ENCODE results near the gene BBOX1. TPM values are rescaled to one million over a fixed set of nuclear protein-coding genes. Genes with fewer than 3 reads are reported as not detected.

Gene BBOX1
- total and polyA plus RNA-seq, 2 of the 8 experiments (the other 6 are each of a cell fraction or from before 2014, with no cell fraction given): not detected

DNA sequence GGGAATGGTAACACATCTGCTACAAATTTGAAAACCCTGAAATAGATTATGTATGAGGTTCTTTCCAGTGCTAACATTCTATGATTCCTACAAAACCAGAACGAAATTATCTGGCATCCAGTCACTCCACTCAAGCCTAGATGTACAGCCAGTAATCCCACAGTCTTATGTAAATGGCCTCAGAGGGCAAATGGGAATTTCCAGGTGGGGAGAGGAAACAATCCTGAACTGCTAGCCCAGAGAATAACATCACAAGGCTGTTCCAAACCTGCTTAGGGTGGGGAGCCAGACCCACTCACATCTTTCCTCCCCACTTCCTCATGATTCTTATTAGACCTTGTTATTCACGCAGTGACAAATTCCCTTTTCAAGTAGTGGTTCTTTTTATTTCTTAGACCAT, 43.2 kb upstream of the BBOX1 start:
- Histone ChIP-seq H3K18ac (ENCODE audit: extremely low read depth, low read length) (no peak overlapping the region), H2BK5ac (ENCODE audit: low read depth, low read length) (no peak overlapping the region), H3K14ac (ENCODE audit: insufficient read length) (no peak overlapping the region), H3K27me3 (replicated peaks in 1 of 4; ENCODE audit: control insufficient read depth in 3 of 4, extremely low read depth in 1 of 4, insufficient read depth in 3 of 4, low read length in 3 of 4) (peaks cover 0 to 10% (median 5%) of the 10 kb centered on the region in 4 experiments; a peak in 3 of 7 replicates), H2BK15ac (ENCODE audit: low read length) (no peak overlapping the region), H3K9ac (replicated peaks in 1 of 4; ENCODE audit: extremely low read depth in 1 of 4, low read depth in 3 of 4, low read length in 3 of 4) (no peak overlapping the region), H4K8ac (ENCODE audit: extremely low read depth, insufficient read depth, low read length) (no peak overlapping the region), H3K23ac (ENCODE audit: insufficient read length) (no peak overlapping the region), H2BK120ac (replicated peaks; ENCODE audit: low read depth, low read length) (no peak overlapping the region), H3K36me3 (ENCODE audit: control insufficient read depth in 2 of 4, insufficient read depth in 4 of 4, low read length in 3 of 4) (no peaks in the 10 kb centered on the region; a peak in 1 of 8 replicates), H3K4me3 (ENCODE audit: extremely low read depth in 1 of 4, insufficient read depth in 2 of 4, low read depth in 3 of 4, low read length in 4 of 4) (no peak overlapping the region), H3K79me1 (ENCODE audit: low read depth, low read length) (no peaks in the 10 kb centered on the region), H3K4me1 (replicated peaks in 1 of 4; ENCODE audit: control insufficient read depth in 3 of 4, insufficient read depth in 4 of 4, low read length in 3 of 4) (peaks cover 0 to 4% (median 0%) of the 10 kb centered on the region in 4 experiments; a peak in 1 of 7 replicates), H2BK20ac (ENCODE audit: low read length) (no peak overlapping the region), H4K20me1 (replicated peaks in 1 of 2; ENCODE audit: control insufficient read depth in 1 of 2, insufficient read depth in 2 of 2, low read length in 2 of 2) (no peaks in the 10 kb centered on the region), H3K9me3 (ENCODE audit: insufficient read depth in 2 of 2, low read depth in 1 of 2, low read length in 1 of 2) (no peaks in the 10 kb centered on the region; a peak in 1 of 4 replicates), H3K79me2 (ENCODE audit: control insufficient read depth in 1 of 2, insufficient read depth in 2 of 2, low read length in 2 of 2) (no peaks in the 10 kb centered on the region), H4K91ac (replicated peaks; ENCODE audit: insufficient read length, low read length) (no peak overlapping the region), H3K27ac (ENCODE audit: low read depth, low read length) (no peak overlapping the region), H4K5ac (ENCODE audit: insufficient read length, low read depth, low read length) (no peak overlapping the region), H3K4me2 (ENCODE audit: insufficient read depth in 1 of 2, low read depth in 2 of 2, low read length in 2 of 2) (no peak overlapping the region), H3K23me2 (ENCODE audit: low read depth, low read length) (peaks cover 5% of the 10 kb centered on the region; the same call in 1 of the 2 replicates), H3K4ac (replicated peaks; ENCODE audit: insufficient read length, low read depth, low read length) (no peak overlapping the region), H2AK5ac (ENCODE audit: low read depth, low read length) (no peak overlapping the region), H2AFZ (ENCODE audit: low read length) (no peak overlapping the region), H2BK12ac (ENCODE audit: low read depth, low read length) (no peak overlapping the region), H3K56ac (replicated peaks; ENCODE audit: insufficient read length, low read depth, low read length) (no peak overlapping the region)
- POLR2A ChIA-PET (ENCODE audit: partially characterized antibody): no interaction called here
- FAIRE-seq (no peak), DNase-seq (ENCODE audit: low read depth in 1 of 2, low spot score in 2 of 2) (no peak)
- WGBS, 2 experiments (ENCODE audit: extremely low coverage in 1 of 2, insufficient coverage in 1 of 2, insufficient read length in 1 of 2, insufficient replicate concordance in 2 of 2, low coverage in 1 of 2, low lambda C conversion rate in 2 of 2, missing lambda C conversion rate in 1 of 2): 80% methylated on average over 2 of the region's 2 CpGs; no CpG with 5 or more reads in 1 of the 2 experiments
- CTCF ChIA-PET (ENCODE audit: partially characterized antibody): no interaction called here
- no peak for TF ChIP-seq JUND (IDR thresholded peaks at IDR 0.05; ENCODE audit: low read length)
- TF ChIP-seq SP4 (IDR thresholded peaks at IDR 0.05; ENCODE audit: low read length): no peak
- no peak for TF ChIP-seq SAP30 (IDR thresholded peaks at IDR 0.05; ENCODE audit: insufficient read depth, insufficient replicate concordance, low read length)
- no peak for TF ChIP-seq BACH1 (IDR thresholded peaks at IDR 0.05; ENCODE audit: low read length)
- TF ChIP-seq RNF2 (IDR thresholded peaks at IDR 0.05; ENCODE audit: borderline replicate concordance, low read depth, low read length, missing control alignments, poor library complexity, severe bottlenecking): no peak
- no peak for TF ChIP-seq SIRT6 (IDR thresholded peaks at IDR 0.05; ENCODE audit: low read length)
- TF ChIP-seq JUN (IDR thresholded peaks at IDR 0.05; ENCODE audit: low read depth, low read length): no peak
- no peak for TF ChIP-seq BCL11A (IDR thresholded peaks at IDR 0.05; ENCODE audit: low read depth in 2 of 2, low read length in 2 of 2)
- TF ChIP-seq KDM1A (IDR thresholded peaks at IDR 0.05; ENCODE audit: borderline replicate concordance, low read length): no peak
- no peak for TF ChIP-seq CTBP2 (IDR thresholded peaks at IDR 0.05; ENCODE audit: borderline replicate concordance, insufficient read depth, insufficient read length, low read length)
- TF ChIP-seq TAF1 (IDR thresholded peaks at IDR 0.05; ENCODE audit: low read depth, low read length): no peak
- TF ChIP-seq TBP (IDR thresholded peaks at IDR 0.05; ENCODE audit: low read depth, low read length): no peak
- no peak for TF ChIP-seq EGR1 (IDR thresholded peaks at IDR 0.05; ENCODE audit: borderline replicate concordance, low read depth, low read length)
- TF ChIP-seq BRCA1 (IDR thresholded peaks at IDR 0.05; ENCODE audit: low read depth, low read length): no peak
- no peak for TF ChIP-seq RBBP5 (IDR thresholded peaks at IDR 0.05; ENCODE audit: borderline replicate concordance, low read depth, low read length)

All from H1 (cell line).